A172 (cell line): ENCODE measurements around the gene PTPRG. TPM values are rescaled to one million over a fixed set of nuclear protein-coding genes. Genes with fewer than 3 reads are reported as not detected.

Experiments used
- DNase-seq: peaks from one replicate; pipeline ENCODE4 v3.0.0-alpha.2; 2015; ENCODE audit warnings: low spot score
- total RNA-seq: library from RNA; depleted of rRNA; stranded (reverse); fragments of >200 nt; shearing (Covaris generic); gene quantifications from 2 replicates; pipeline ENCODE4 v1.2.3, GENCODE V29; 2014

The PTPRG gene
- total RNA-seq, 1 experiment from 2014 or later: 7.3 TPM

DNA sequence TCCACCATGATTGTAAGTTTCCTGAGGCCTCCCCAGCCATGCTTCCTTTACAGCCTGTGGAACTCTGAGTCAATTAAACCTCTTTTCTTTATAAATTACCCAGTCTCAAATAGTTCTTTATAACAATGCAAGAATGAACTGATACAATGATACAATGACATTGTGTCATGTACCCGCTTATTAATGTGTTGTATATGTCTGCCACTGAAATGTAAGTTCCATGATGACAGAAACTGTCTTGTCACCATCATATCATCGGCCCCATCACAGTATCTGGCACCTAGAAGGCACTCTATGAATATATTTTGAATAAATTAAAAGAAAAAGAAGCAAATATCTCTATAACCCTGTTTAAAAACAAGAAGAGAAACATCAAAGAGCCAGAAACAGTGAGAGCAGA, 782.4 kb downstream of the PTPRG start:
- DNase-seq: no peak
